ENCODE measurements around the gene FUCA1. TPM values are rescaled to one million over a fixed set of nuclear protein-coding genes. Genes with fewer than 3 reads are reported as not detected.

FUCA1 gene
- total and polyA plus RNA-seq, 2 of the 8 experiments (the other 6 are each of a cell fraction or from before 2014, with no cell fraction given), result 5.9 to 6.4 TPM

DNA sequence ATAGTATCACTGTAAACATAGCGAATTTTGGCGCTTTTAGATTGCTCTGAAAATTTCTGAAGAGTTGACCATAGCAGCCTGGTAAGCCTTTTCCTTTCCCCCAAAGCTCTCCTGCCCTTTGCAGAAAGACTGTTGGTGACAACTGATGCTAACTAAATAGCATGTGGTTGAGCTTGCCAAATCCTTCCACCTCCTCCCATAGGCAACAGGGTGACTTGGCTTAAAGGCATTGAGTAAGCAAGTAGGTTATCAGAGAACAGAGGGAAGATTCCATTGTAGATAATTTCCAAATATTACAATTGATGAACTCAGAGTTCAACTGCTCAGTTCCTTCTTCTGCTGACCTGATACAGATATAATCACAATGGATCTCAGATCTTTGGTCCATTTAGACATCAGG is 22.9 kb downstream of the FUCA1 start (continued):
- TF ChIP-seq, protein P1, sequence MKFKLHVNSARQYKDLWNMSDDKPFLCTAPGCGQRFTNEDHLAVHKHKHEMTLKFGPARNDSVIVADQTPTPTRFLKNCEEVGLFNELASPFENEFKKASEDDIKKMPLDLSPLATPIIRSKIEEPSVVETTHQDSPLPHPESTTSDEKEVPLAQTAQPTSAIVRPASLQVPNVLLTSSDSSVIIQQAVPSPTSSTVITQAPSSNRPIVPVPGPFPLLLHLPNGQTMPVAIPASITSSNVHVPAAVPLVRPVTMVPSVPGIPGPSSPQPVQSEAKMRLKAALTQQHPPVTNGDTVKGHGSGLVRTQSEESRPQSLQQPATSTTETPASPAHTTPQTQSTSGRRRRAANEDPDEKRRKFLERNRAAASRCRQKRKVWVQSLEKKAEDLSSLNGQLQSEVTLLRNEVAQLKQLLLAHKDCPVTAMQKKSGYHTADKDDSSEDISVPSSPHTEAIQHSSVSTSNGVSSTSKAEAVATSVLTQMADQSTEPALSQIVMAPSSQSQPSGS (IDR thresholded peaks at IDR 0.05; ENCODE audit: low read length), result no peak
- TF ChIP-seq CREB1 (IDR thresholded peaks at IDR 0.05) (no peak), SIRT6 (IDR thresholded peaks at IDR 0.05; ENCODE audit: low read length) (no peak), ASH2L (IDR thresholded peaks at IDR 0.05; ENCODE audit: low read length) (no peak), ZNF274 (IDR thresholded peaks at IDR 0.05; ENCODE audit: borderline replicate concordance, extremely low read depth, low read length) (no peak), TAF1 (IDR thresholded peaks at IDR 0.05; ENCODE audit: low read depth, low read length) (no peak), SRF (IDR thresholded peaks at IDR 0.05; ENCODE audit: low read depth, low read length) (no peak)

Measured in H1 (cell line).